HepG2 (cell line): ENCODE data around the gene SUCLG2. TPM values are rescaled to one million over a fixed set of nuclear protein-coding genes. Genes with fewer than 3 reads are reported as not detected.
A peak's percentile ranks its signal among the peaks of the same experiment; 100 is the strongest.

ENCODE experiments used
- ATF7-NPFF ChIP-seq: sonication (generic); formaldehyde crosslinking; IDR thresholded peaks from 2 replicates; pipeline ENCODE4 v1.8.1; 2023; ENCODE audit warnings: mild to moderate bottlenecking, low read depth, missing genetic modification reagents, moderate library complexity
- BORCS8-MEF2B ChIP-seq: sonication (generic); formaldehyde crosslinking; IDR thresholded peaks from 2 replicates; pipeline ENCODE4 v1.8.0; 2022; ENCODE audit warnings: mild to moderate bottlenecking, missing genetic modification reagents
- FLYWCH1 ChIP-seq: sonication (generic); formaldehyde crosslinking; IDR thresholded peaks from 2 replicates; pipeline ENCODE4 v1.8.1; 2023; ENCODE audit warnings: mild to moderate bottlenecking, missing genetic modification reagents
- GABPA ChIP-seq, 2 experiments: IDR thresholded peaks; 2 replicates each; pipeline ENCODE4 v1.6.1; 2011 to 2016; ENCODE audit warnings: low read depth in 2 of 2, low read length in 1 of 2, missing biosample characterization in 1 of 2, missing genetic modification characterization in 1 of 2
- GATAD1 ChIP-seq: IDR thresholded peaks from 2 replicates; pipeline ENCODE4 v1.6.1; 2016; ENCODE audit warnings: missing genetic modification reagents, missing compliant biosample characterization
- NFKBIZ ChIP-seq: IDR thresholded peaks from 2 replicates; pipeline ENCODE4 v1.6.1; 2018; ENCODE audit warnings: missing genetic modification reagents, missing compliant biosample characterization
- RFX3 ChIP-seq: IDR thresholded peaks from 2 replicates; pipeline ENCODE4 v1.6.1; 2016; ENCODE audit warnings: missing biosample characterization, missing genetic modification reagents
- SNRNP70 ChIP-seq: fragments of 200-400 bp; formaldehyde crosslinking; IDR thresholded peaks from 2 replicates; pipeline ENCODE4 v1.6.1; 2017; ENCODE audit warnings: mild to moderate bottlenecking, low read depth, low read length, moderate library complexity
- TBL1XR1 ChIP-seq: fragments of 150-350 bp; IDR thresholded peaks from 2 replicates; pipeline ENCODE4 v1.6.1; 2014; ENCODE audit warnings: borderline replicate concordance, low read length; ENCODE audit not compliant: partially characterized antibody
- ZNF138 ChIP-seq: sonication (generic); formaldehyde crosslinking; IDR thresholded peaks from 2 replicates; pipeline ENCODE4 v1.5.0; 2020; ENCODE audit warnings: mild to moderate bottlenecking, low read depth, missing genetic modification reagents
- ZNF569 ChIP-seq: sonication (generic); formaldehyde crosslinking; IDR thresholded peaks from 2 replicates; pipeline ENCODE4 v1.5.0; 2020; ENCODE audit warnings: mild to moderate bottlenecking, missing genetic modification reagents, moderate library complexity, borderline replicate concordance
- polyA plus RNA-seq, 8 experiments: library from polyadenylated mRNA; depleted of rRNA in 3 of 8; stranded (reverse) in 7 of 8; unstranded in 1 of 8; fragments of >200 nt; fragmentation: Illumina TruSeq in 4 of 8; extraction: Trizol in 4 of 8; gene quantifications; 2 replicates each; pipeline versions ENCODE4 v1.2.1 to v1.2.3, GENCODE V29; 2011 to 2016; ENCODE audit warnings: low read depth in 4 of 8, missing spikeins in 1 of 8, mixed read lengths in 1 of 8; ENCODE audit not compliant: insufficient read depth in 1 of 8
- total RNA-seq, 5 experiments: library from RNA; depleted of rRNA; stranded (reverse); fragments of >200 nt; fragmentation: Illumina TruSeq; extraction: Trizol; gene quantifications; 2 replicates each; pipeline ENCODE4 v1.2.3, GENCODE V29; 2016; ENCODE audit warnings: low read depth in 1 of 5
- TF ChIP-seq, protein P1 (sequence below): IDR thresholded peaks from 2 replicates; pipeline ENCODE4 v1.6.1; 2016; ENCODE audit warnings: low read depth, borderline replicate concordance
- TF ChIP-seq, protein P2 (sequence below), 2 experiments: sonication (generic) in 1 of 2; formaldehyde crosslinking in 1 of 2; IDR thresholded peaks; 2 replicates each; pipeline versions ENCODE4 v1.6.1 to v1.9.0; 2014 to 2022; ENCODE audit warnings: antibody characterized with exemption in 1 of 2, borderline replicate concordance in 1 of 2, inconsistent platforms in 1 of 2, low read depth in 1 of 2, missing genetic modification reagents in 1 of 2
- TF ChIP-seq, protein P3 (sequence below): sonication (generic); formaldehyde crosslinking; IDR thresholded peaks from 2 replicates; pipeline ENCODE4 v1.5.1; 2020; ENCODE audit warnings: missing genetic modification reagents, mild to moderate bottlenecking, borderline replicate concordance
- TF ChIP-seq, protein P4 (sequence below): IDR thresholded peaks from 2 replicates; pipeline ENCODE4 v1.6.1; 2018; ENCODE audit warnings: missing genetic modification reagents

Gene SUCLG2
- total and polyA plus RNA-seq, 2 of the 13 experiments (the other 11 are each of a cell fraction or from before 2014, with no cell fraction given): 21.4 to 64.9 TPM

DNA sequence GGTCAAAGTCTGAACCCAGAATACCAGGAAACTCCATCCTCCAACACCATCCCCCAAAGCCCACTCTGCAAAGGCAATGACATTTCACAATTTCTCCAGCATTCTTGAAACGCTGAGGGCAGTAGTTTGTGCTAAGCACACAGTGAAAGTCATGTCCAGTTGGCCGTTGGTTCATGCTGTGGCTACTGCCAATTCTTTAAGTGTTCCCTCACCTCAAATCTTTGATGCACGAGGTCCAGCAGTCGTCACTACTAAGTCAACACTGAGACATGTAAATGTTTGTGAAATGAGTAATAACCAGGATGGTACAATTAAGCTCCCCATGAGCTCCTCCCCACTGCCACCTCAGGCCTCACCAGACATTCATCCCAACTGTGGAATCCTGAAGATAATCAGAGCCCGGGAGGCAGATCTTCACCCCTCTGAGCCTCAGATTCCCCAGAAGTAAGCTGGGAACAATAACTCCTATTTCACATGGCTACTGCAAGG is 7.0 kb downstream of the SUCLG2 start (continued):
- TF ChIP-seq GABPA (IDR thresholded peaks at IDR 0.05; ENCODE audit: low read depth, low read length): no peak
- peak; percentile 32; the same call in 1 of the 2 replicates for TF ChIP-seq GABPA (CRISPR knock-in tag; IDR thresholded peaks at IDR 0.05; ENCODE audit: low read depth)
- no peak; the same call in 1 of the 2 replicates for TF ChIP-seq NFKBIZ (CRISPR knock-in tag)
- TF ChIP-seq ZNF138 (CRISPR knock-in tag): no peak
- TF ChIP-seq FLYWCH1: no peak
- TF ChIP-seq ATF7-NPFF (CRISPR knock-in tag): no peak
- TF ChIP-seq RFX3 (CRISPR knock-in tag): no peak
- TF ChIP-seq, protein P1, sequence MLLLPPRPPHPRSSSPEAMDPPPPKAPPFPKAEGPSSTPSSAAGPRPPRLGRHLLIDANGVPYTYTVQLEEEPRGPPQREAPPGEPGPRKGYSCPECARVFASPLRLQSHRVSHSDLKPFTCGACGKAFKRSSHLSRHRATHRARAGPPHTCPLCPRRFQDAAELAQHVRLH: 0 out of 2 replicates have a peak, but pooled peaks have one; percentile 63
- peak; percentile 47; the same call in 1 of the 2 replicates for TF ChIP-seq GATAD1 (CRISPR knock-in tag)
- TF ChIP-seq SNRNP70: no peak
- peak; percentile 59 for TF ChIP-seq TBL1XR1
- TF ChIP-seq, protein P2, sequence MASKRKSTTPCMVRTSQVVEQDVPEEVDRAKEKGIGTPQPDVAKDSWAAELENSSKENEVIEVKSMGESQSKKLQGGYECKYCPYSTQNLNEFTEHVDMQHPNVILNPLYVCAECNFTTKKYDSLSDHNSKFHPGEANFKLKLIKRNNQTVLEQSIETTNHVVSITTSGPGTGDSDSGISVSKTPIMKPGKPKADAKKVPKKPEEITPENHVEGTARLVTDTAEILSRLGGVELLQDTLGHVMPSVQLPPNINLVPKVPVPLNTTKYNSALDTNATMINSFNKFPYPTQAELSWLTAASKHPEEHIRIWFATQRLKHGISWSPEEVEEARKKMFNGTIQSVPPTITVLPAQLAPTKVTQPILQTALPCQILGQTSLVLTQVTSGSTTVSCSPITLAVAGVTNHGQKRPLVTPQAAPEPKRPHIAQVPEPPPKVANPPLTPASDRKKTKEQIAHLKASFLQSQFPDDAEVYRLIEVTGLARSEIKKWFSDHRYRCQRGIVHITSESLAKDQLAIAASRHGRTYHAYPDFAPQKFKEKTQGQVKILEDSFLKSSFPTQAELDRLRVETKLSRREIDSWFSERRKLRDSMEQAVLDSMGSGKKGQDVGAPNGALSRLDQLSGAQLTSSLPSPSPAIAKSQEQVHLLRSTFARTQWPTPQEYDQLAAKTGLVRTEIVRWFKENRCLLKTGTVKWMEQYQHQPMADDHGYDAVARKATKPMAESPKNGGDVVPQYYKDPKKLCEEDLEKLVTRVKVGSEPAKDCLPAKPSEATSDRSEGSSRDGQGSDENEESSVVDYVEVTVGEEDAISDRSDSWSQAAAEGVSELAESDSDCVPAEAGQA (IDR thresholded peaks at IDR 0.05; ENCODE audit: low read depth): no peak
- TF ChIP-seq, protein P2 (CRISPR knock-in tag; IDR thresholded peaks at IDR 0.05; ENCODE audit: borderline replicate concordance): no peak
- peak; percentile 59 for TF ChIP-seq BORCS8-MEF2B (CRISPR knock-in tag)
- no peak for TF ChIP-seq ZNF569 (CRISPR knock-in tag)
- TF ChIP-seq, protein P3, sequence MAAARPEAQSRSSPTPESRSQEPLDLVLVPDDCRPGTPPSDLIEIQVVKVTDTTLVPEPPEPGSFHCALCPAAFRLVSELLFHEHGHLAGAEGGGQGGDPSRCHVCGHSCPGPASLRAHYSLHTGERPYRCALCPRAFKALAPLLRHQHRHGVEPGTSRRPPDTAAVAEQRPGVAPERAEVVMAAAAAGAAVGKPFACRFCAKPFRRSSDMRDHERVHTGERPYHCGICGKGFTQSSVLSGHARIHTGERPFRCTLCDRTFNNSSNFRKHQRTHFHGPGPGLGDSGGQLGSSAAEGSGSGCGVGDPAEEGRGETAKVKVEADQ (CRISPR knock-in tag): peak; percentile 49; the same call in 1 of the 2 replicates
- TF ChIP-seq, protein P4, sequence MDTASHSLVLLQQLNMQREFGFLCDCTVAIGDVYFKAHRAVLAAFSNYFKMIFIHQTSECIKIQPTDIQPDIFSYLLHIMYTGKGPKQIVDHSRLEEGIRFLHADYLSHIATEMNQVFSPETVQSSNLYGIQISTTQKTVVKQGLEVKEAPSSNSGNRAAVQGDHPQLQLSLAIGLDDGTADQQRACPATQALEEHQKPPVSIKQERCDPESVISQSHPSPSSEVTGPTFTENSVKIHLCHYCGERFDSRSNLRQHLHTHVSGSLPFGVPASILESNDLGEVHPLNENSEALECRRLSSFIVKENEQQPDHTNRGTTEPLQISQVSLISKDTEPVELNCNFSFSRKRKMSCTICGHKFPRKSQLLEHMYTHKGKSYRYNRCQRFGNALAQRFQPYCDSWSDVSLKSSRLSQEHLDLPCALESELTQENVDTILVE: peak; percentile 76; the same call in 1 of the 2 replicates
